ENCODE measurements around the gene OR51B2. TPM values are rescaled to one million over a fixed set of nuclear protein-coding genes. Genes with fewer than 3 reads are reported as not detected.
A peak's percentile ranks its signal among the peaks of the same experiment; 100 is the strongest.

Gene OR51B2
- total RNA-seq, 1 experiment from 2014 or later: not detected

- DNase-seq (ENCODE audit: low spot score): no peak
Measured at GRCh38 chr11:5283882-5284281, 40.2 kb downstream of the OR51B2 start.

GRCh38 chr11:5283086-5283485, 41.0 kb downstream of the OR51B2 start:
- DNase-seq (ENCODE audit: low spot score): no peak

DNA sequence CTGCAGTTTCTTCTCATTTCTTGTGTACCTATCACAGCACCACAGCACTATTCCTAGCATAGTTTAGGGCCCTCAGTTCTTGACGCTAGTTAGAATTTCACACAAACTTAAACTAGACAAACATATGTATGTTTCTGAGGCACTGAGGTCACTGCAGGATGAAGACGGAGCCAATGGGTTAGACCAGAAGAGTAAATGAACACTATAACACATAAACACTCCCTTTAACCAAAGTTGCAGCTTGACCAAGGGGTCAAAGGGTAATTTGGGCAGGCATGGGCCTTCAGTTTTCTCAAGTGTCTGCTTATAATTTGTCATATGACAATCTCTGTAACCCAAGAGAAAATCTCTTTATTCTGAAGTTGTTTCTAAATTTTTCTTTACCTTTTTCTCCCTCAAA, 41.5 kb downstream of the OR51B2 start:
- no peak for DNase-seq (ENCODE audit: low spot score)

DNA sequence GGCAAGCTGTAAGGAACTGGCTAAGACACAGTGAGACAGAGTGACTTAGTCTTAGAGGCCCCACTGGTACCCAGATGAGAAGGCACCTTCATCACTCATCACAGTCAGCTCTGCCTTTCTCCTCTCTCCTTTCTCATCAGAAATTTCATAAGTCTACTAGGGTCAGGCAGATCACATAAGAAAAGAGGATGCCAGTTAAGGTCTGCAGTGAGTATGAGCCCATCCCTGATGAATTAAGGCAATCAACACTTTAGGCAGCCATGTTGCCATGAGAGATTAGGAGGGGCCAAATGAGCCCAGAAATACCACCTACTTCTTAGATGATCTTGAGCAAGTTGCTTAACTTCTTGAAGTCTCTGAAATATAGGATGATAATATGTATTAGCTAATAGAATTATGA, 42.5 kb downstream of the OR51B2 start:
- DNase-seq (ENCODE audit: low spot score): no peak

DNA sequence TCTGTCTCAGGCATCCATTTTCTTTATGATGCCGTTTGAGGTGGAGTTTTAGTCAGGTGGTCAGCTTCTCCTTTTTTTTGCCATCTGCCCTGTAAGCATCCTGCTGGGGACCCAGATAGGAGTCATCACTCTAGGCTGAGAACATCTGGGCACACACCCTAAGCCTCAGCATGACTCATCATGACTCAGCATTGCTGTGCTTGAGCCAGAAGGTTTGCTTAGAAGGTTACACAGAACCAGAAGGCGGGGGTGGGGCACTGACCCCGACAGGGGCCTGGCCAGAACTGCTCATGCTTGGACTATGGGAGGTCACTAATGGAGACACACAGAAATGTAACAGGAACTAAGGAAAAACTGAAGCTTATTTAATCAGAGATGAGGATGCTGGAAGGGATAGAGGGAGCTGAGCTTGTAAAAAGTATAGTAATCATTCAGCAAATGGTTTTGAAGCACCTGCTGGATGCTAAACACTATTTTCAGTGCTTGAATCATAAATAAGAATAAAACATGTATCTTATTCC, 43.5 kb downstream of the OR51B2 start:
- DNase-seq (ENCODE audit: low spot score): peak; percentile 83

DNA sequence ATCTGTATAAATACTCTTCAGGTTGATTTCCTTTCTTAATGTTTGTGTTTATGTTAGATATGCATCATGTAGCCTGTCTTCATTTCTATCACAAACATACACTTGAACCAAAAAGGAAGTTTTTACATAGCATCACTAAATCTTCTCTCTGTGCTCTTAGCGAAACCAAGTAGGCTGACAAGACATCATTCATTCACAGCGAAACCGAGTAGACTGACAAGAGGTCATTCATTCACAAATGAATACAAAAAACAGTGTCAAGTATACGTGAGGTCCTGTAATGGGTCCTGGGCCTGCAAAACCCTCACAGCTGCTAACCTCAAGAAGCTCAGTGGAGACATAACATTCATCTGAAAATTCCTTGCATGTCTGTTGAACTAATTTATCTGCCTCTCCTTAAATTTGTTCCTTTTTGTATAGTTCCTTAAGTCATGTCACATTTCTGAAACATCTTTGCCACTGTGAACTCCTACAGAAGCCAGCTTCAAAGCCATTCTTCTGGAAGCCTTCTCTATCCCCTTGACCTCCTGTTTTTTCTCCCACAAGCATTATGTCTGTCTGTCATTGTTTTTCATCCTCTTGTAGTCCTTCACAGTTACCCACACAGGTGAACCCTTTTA, 44.5 kb downstream of the OR51B2 start:
- no peak for DNase-seq (ENCODE audit: low spot score)

- no peak for DNase-seq (ENCODE audit: low spot score)
Measured at GRCh38 chr11:5277807-5278382, 46.2 kb downstream of the OR51B2 start.

GRCh38 chr11:5276697-5277096, 47.4 kb downstream of the OR51B2 start:
- DNase-seq (ENCODE audit: low spot score): no peak

GRCh38 chr11:5275369-5276110, 48.6 kb downstream of the OR51B2 start:
- no peak for DNase-seq (ENCODE audit: low spot score)

GRCh38 chr11:5274395-5274794, 49.7 kb downstream of the OR51B2 start:
- no peak for DNase-seq (ENCODE audit: low spot score)

Small RNA genes lying within 50 kb of the gene (small RNA-seq; reads per million reads assigned to genes)
- not detected for gene AC104389.3

Other genes with a start within 250 kb of the OR51B2 start
- gene OR52A5, start 185.9 kb downstream of the OR51B2 start, total RNA-seq (2014; rRNA removed; shearing (Covaris generic)): not detected in 2 replicates
- not detected in 2 replicates for gene OR52A1, start 169.5 kb downstream of the OR51B2 start, total RNA-seq (2014; rRNA removed; shearing (Covaris generic))
- not detected in 2 replicates for gene OR51V1, start 123.6 kb downstream of the OR51B2 start, total RNA-seq (2014; rRNA removed; shearing (Covaris generic))
- gene HBB, start 97.2 kb downstream of the OR51B2 start, total RNA-seq (2014; rRNA removed; shearing (Covaris generic)): not detected in 2 replicates
- gene HBD, start 89.8 kb downstream of the OR51B2 start, total RNA-seq (2014; rRNA removed; shearing (Covaris generic)): not detected in 2 replicates
- not detected in 2 replicates for gene HBG1, start 74.4 kb downstream of the OR51B2 start, total RNA-seq (2014; rRNA removed; shearing (Covaris generic))
- not detected in 2 replicates for gene HBG2, start 69.5 kb downstream of the OR51B2 start, total RNA-seq (2014; rRNA removed; shearing (Covaris generic))
- gene HBE1, start 54.4 kb downstream of the OR51B2 start, total RNA-seq (2014; rRNA removed; shearing (Covaris generic)): not detected in 2 replicates
- gene OR51B4, start 22.4 kb downstream of the OR51B2 start, total RNA-seq (2014; rRNA removed; shearing (Covaris generic)): not detected in 2 replicates
- gene OR51B5, start 19.2 kb upstream of the OR51B2 start, total RNA-seq (2014; rRNA removed; shearing (Covaris generic)): not detected in 2 replicates
- gene OR51B6, start 27.2 kb upstream of the OR51B2 start, total RNA-seq (2014; rRNA removed; shearing (Covaris generic)): not detected in 2 replicates
- not detected in 2 replicates for gene OR51M1, start 59.5 kb upstream of the OR51B2 start, total RNA-seq (2014; rRNA removed; shearing (Covaris generic))
- not detected in 2 replicates for gene OR51Q1, start 97.8 kb upstream of the OR51B2 start, total RNA-seq (2014; rRNA removed; shearing (Covaris generic))
- gene OR51I1, start 117.2 kb upstream of the OR51B2 start, total RNA-seq (2014; rRNA removed; shearing (Covaris generic)): not detected in 2 replicates
- gene OR51I2, start 125.0 kb upstream of the OR51B2 start, total RNA-seq (2014; rRNA removed; shearing (Covaris generic)): not detected in 2 replicates
- gene OR52D1, start 164.4 kb upstream of the OR51B2 start, total RNA-seq (2014; rRNA removed; shearing (Covaris generic)): not detected in 2 replicates
- not detected in 2 replicates for gene UBQLN3, start 185.7 kb upstream of the OR51B2 start, total RNA-seq (2014; rRNA removed; shearing (Covaris generic))
- gene UBQLNL, start 192.4 kb upstream of the OR51B2 start, total RNA-seq (2014; rRNA removed; shearing (Covaris generic)): not detected in 2 replicates
- not detected in 2 replicates for gene OR52H1, start 224.2 kb upstream of the OR51B2 start, total RNA-seq (2014; rRNA removed; shearing (Covaris generic))